GM12873 (cell line): ENCODE measurements around the gene MFSD6.

Source experiments
- TF ChIP-seq, protein P1 (sequence below): IDR thresholded peaks from 2 replicates; pipeline ENCODE4 v1.5.1; 2012; ENCODE audit warnings: low read depth, mild to moderate bottlenecking, moderate library complexity, low read length, control low read depth; ENCODE audit not compliant: insufficient read depth; ENCODE audit errors: missing control alignments

The MFSD6 gene

DNA sequence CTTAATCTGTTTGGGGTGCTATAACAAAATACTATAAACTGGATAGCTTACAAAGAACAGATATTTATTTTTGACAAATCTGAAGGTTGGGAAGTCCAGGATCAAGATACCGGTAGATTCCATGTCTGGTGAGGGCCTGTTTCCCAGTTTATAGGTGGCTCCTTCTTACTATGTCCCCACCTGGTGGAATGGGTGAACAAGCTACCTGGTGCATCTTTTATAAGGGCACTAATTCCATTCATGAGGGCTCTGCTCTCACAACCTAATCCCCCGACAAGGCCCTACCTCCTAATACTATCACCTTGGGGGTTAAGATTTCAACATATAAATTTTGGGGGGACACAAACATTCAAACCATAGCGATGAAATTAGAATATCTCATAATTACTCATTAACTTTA lies 142.0 kb downstream of the MFSD6 start:
- TF ChIP-seq, protein P1, sequence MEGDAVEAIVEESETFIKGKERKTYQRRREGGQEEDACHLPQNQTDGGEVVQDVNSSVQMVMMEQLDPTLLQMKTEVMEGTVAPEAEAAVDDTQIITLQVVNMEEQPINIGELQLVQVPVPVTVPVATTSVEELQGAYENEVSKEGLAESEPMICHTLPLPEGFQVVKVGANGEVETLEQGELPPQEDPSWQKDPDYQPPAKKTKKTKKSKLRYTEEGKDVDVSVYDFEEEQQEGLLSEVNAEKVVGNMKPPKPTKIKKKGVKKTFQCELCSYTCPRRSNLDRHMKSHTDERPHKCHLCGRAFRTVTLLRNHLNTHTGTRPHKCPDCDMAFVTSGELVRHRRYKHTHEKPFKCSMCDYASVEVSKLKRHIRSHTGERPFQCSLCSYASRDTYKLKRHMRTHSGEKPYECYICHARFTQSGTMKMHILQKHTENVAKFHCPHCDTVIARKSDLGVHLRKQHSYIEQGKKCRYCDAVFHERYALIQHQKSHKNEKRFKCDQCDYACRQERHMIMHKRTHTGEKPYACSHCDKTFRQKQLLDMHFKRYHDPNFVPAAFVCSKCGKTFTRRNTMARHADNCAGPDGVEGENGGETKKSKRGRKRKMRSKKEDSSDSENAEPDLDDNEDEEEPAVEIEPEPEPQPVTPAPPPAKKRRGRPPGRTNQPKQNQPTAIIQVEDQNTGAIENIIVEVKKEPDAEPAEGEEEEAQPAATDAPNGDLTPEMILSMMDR = no peak
